GM21360 (cell line): ENCODE data around the gene NOXA1.
"Not testable (repeated sequence)": the region's sequence is repeated elsewhere in the genome, so short reads cannot be mapped to it uniquely, and the experiment has no call there.

ENCODE experiments used
- ATAC-seq: cut with Tn5 transposase; IDR thresholded peaks from one replicate; pipeline ENCODE4 v1.9.1; 2021; ENCODE audit warnings: mild to moderate bottlenecking, moderate library complexity; ENCODE audit not compliant: unreplicated experiment

The NOXA1 gene

DNA sequence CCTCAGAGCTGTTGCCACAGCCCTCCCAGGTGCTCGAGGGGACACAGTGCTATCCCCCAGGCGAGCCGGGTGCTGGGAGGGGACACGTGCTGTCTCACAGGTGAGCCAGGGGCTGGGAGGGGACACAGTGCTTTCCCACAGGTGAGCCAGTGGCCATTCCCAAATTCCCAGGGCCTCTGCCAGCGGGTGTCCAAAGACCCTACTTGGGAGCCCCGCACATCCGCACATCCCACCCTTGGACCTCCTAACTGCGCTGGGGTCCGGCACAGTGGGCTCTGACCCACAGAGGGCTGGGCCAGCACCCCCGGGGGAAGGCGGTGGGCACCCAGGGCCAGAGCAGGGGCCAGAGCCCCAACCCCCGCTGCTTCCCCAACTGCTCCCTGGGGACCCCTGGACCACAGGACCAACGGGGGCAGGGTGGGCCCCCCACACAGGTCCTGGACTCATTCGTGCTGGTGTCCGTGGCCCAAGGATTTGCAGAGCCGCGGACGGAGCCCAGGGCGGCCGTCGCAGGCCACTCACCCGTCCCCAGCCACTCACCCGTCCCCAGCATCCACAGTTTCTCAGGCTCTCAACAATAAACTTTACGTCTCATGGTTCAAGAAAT, 18.1 kb upstream of the NOXA1 start:
- no peak for ATAC-seq

DNA sequence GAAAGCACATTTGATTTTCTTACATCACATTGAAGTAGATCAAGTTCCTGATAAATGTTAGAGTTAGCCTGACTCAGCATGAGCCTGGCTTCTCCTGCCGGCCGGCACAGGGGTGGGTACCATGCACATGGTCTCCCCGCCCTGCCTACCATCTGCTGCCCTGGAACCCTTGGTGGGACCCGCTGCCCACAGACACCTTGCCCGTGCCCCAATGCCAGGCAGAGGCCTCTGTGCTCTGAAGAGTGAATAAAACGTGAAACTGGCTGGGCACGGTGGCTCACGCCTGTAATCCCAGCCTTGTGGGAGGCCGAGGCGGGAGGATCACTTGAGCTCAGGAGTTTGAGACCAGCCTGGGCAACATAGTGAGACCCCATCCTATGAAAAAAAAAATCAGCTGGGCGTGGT, 17.5 kb upstream of the NOXA1 start:
- ATAC-seq: no peak

DNA sequence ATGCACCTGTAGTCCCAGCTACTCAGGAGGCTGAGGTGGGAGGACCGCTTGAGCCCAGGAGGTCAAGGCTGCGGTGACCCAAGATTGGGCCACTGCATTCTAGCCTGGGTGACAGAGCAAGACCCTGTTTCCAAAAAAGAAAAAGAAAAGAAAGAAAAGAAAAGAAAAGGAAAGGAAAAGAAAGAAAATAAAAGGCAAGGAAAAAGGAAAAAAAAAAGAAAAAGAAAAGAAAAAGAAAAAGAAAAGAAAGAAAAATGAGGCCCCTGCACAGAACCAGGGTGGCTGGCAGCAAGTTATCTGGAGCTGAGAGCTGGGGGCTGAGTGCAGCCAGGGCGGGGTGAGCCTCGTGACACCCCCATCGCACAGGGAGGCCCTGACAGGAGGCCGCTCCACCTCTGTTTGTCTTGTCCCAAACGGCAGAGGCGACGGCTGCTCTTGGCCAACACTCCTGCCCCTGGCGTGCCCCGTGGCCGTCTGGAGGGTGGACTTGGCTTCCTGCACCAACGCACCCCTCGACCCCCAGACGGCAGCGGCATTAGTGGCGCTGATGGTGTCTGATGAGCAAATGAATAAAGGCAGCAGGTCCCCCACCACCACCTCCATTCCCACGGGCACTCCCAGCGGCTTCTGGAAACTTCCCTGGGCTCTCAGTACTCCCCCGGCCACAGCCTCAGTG, 17.0 kb upstream of the NOXA1 start:
- no peak for ATAC-seq

DNA sequence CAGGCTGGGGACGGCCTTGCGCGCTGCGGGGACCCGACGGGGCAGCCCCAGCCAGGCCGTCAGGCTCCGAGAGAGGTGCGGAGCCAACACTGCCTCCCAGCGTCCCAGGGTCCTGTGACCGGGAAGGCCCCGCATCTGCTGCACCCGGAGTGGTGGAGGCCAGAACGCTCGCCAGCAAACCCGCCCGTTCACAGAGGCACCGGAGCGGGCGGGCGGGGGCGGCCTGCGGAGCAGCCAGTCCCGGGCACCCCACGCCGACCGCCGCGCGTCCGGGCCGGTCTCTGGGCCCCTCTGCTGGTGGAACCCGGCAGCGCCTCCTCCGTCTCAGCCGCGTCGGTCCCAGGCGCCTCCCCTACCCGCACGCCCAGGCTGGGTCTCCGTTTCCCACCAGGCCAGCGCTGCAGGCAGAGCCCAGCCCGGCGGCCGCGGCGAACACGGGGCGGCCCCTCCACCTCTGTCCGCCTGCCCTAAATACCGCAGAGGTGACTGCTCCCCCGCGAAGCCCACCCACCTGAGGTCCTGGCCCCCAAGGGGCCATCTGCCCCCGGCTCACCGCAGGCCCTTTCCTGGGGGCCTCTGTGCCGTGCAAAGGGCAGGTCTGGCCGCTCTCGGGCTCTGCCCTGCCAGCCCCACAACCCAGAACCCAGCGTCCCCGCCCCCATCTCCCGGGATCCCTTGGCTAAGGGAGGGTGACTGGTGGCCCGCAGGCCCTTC, 16.2 kb upstream of the NOXA1 start:
- ATAC-seq: no peak

DNA sequence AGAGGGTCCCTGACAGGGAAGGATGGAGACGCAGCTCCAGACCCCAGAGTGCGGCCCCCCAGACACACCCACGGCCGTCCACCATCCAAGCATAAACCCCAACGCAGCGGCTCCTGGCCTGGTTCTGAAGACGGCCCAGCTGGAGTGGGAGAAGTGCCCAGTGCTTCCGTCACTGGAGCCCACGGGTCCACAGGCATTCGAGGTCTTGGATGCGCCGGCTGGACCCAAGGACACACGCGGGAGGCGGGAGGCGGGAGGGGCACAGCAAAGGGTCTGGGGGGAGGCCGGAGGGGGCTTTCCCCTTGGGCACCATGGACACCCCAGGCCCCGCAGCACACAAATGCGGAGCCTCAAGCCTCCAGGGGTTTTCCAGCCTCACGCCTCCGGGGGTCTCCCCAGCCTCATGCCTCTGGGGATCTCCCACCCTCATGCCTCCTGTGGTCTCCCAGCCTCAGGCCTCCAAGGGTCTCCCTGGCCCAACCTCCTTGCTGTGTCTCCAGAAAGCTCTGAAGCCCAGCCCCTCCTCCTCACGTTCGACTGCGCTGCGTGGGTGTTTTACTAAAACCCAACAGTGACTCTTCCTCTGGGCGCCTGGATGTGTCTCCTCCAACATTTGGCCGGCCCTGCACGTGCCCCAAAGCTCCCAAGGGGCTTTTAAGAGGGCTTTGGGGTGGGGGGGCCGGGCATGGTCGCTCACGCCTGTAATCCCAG, 15.4 kb upstream of the NOXA1 start:
- ATAC-seq: no peak

DNA sequence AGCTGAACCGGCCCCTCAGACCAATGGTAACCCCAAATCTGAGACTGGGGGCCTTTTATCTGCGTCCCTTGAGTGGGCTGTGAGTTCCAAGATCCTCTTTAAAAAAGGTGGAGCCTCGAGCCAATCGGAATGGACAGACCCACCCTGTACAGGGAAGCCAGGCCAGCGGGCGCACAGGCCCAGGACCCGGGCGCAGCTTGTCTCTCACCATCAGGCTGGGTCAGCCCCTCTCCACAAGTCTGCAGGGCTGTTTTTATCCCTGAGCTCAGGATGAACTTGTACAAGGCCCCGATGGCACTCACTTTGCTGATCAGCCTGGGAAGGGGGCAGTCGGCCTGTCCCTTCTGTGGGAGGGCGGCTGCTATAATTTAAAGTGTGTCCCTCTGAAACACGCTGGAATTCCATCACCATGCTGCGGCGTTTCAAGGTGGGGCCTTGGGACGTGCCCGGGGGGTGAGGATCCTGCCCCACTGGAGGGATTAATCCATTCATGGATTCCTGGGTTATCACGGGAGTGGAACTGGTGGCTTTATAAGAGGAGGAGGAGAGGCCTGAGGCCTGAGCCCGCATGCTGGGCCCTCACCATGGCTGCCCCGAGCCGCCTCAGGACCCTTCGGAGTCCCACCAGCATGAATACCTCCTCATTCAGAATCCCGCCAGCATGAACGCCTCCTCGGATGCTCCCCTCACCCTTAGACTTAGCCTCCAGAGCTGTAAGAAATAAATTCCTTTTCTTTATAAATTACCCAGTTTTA, 14.4 kb upstream of the NOXA1 start:
- no peak for ATAC-seq

DNA sequence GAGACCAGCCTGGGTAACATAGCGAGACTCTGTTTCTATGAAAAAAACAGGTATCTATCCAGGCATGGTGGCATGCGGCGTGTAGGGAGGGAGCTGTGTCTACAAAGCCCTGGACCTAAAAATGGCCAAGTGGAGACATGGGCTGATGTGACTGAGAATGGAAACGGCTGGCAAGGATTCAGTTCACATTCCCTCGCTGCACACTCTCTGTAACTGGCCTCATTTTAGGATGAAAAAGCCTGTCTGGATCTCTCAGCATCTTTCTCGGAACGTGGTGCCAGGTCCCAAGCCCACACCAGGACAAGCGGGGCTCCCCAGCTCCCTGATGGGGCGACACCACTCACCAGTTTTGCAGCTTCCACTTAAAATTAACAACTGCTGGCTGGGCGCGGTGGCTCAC, 13.7 kb upstream of the NOXA1 start:
- ATAC-seq: no peak

DNA sequence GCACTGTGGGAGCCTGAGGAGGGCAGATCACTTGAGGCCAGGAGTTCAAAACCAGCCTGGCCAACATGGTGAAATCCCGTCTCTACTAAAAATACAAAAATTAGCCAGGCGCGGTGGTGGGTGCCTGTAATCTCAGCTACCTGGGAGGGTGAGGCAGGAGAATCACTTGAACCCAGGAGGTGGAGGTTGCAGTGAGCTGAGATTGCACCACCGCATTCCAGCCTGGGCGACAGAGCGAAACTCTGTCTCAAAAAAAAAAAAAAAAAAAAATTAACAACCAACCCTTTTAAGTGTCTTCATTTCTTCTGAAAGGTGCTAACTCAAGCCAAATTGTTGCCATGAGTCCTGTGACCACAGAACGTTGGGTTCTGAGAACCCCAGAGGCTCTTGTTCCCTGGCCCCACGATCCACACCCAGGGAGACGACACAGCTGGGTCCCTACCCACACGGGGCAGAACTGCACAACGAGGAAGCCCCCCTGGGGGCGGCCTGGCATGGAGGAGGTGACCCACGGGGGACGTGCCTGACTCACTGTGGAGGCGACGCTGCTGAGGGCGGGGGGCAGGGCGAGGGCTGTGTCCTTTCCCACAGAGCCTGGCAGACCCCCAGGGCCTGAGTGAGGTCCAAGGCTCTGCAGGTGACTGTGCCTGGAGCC, 12.8 kb upstream of the NOXA1 start:
- not testable (repeated sequence) for ATAC-seq

DNA sequence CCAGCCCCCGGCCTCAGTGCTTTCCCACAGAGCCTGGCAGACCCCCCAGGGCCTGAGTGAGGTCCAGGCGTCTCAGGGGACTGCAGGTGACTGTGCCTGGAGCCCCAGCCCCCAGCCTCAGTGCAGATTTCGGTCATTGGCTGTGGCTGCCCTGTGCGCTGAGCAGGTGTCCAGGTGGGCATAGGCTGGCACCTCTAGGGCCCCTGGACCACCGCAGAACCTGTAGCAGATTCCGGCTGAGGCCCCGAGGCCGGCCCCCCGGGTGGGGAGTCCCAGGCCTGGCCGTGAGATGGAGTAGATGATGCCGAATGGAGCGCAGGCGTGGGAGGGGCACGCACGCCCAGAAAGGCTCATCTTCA, 12.3 kb upstream of the NOXA1 start:
- no peak for ATAC-seq

DNA sequence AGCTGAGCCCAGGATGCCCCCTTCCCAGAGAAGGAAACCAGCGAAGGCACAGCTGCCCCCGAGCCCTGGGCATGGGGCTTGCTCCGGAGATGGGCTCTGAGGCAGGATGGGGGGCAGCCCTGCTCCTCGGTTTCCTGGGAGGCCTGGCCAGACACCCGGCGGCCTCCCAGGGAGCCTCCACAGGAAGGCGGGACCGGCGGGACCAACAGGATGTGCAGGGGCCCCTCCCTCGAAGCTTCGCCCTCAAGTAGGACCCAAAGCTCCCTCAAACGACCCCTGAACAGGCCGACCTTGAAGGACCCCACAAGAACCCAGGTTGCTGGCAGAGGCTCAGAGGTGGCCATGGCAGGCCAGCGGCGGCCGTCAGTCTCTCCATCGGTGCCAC, 11.9 kb upstream of the NOXA1 start:
- ATAC-seq: no peak

DNA sequence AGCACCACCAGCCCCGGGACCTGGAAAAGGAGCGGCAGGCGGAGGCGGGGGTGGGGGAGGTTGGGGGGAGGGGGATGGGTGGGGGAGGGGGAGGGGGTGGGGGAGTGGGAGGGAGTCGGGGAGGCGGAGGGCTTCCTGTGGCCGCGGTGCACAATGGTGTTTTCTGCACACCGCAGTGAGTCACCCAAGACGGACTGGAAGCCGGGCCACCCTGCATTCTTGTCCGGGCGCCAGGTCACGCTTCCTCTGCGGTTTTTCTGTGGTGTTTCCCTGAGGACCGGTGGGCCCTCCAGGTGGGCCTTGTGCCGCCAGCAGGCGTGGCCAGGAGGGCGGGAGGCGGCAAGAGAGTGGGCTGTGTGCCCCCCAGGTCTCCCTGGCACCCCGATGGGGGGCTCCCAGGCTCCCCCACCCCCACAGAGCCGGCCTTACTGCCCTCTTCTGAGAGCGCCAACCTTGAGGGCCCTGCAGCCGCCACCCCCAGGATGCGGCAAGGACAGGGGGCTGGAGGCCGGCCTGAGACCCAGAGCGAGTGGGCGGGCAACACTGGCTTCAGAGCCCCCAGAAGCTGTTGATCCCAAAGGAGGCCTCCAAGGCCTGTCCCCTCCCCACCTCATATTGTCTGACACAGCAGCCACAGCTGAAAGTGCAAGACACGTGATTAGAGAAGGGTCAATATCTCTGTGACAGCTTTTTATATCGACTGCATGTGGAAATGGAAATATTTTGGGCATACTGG, 11.4 kb upstream of the NOXA1 start:
- no peak for ATAC-seq

DNA sequence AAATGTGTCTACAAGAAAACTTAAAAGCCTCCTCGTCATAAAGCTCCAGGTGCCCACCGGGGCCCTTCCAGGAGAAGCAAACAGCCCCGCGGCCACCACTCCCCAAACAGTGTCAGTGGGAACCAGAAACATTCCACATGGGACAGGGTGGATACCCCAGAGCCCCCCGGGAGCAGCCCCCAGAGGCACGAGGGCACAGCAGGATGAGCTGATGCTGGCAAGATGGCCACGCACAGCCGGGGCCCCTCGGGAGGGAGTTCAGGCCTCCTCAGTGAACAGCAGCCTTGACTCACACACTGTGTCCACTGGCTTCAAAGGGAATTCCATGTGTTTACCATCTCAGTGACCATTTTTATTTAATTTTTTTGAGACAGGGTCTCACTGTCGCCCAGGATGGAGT, 10.8 kb upstream of the NOXA1 start:
- no peak for ATAC-seq

DNA sequence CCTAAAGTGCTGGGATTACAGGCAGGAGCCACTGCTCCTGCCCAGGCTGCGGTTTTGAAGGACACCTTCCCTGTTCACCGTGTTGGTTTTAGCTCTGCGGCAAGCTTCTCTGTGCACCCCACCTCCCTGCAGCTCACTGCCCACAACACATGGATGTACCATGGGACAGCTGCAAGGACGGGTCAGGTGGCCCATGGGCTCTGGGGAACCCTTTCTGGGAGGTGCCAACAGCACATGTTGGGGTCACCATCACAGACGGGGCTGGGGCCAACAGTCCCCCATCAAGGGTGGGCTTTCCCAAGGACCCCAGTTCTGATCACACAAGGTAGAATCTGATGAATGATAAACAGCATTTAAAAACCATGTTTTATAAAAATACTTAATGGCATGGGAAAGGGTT, 7.7 kb upstream of the NOXA1 start:
- no peak for ATAC-seq

DNA sequence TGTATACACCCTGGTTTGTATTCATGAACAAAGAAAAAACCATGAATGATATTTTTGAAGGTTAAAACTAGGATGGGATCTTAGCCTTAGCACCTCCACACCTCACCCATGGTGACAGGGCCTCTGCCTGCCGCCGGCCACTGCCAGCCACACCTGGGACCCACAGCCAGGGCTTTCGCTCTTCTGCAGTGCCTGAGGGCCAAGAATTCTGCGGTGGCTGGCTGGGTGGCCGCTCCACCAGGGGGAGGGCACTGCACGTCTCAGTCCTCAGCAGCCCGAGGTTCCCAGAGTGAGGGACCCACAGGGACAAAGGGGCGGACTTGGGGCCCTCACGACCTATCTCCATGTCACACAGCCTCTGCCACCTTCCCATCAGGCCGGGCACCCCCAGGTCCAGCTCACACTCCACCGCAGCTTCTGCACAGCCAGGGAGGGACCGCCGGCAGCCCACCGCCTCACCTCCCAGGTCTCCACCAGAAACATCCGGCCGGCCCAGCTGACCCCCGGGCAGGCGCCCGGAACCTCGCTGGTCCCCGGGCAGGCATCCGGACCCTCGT, 7.1 kb upstream of the NOXA1 start:
- ATAC-seq: no peak

DNA sequence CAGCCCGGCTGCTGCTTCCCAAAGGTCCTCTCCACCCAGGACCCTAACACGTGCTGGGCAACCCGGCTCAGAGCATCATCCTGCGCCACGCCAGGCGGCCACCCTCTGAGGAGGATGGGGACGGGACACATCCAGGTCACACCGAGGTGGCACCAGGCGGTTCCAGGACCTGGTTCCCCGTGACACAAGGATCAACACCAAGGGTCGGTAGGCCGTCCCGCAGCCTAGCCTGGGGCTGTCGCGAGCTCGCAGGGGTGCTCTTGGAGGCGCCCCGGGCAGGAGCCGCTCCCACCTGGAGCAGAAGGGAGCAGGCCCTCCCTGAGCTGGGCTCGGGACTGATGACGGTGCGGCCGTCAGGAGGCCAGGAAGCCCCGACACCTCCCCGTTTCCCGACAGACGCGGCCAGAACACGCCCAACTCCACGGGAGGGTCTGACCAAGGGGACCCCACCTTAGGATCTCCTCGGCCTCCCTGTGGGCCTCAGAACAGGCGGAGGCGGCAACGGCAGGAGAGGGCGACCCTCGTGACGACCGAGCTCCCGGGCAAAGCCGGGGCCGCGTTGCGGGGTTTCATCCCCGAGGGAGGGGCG, 6.5 kb upstream of the NOXA1 start:
- no peak for ATAC-seq

DNA sequence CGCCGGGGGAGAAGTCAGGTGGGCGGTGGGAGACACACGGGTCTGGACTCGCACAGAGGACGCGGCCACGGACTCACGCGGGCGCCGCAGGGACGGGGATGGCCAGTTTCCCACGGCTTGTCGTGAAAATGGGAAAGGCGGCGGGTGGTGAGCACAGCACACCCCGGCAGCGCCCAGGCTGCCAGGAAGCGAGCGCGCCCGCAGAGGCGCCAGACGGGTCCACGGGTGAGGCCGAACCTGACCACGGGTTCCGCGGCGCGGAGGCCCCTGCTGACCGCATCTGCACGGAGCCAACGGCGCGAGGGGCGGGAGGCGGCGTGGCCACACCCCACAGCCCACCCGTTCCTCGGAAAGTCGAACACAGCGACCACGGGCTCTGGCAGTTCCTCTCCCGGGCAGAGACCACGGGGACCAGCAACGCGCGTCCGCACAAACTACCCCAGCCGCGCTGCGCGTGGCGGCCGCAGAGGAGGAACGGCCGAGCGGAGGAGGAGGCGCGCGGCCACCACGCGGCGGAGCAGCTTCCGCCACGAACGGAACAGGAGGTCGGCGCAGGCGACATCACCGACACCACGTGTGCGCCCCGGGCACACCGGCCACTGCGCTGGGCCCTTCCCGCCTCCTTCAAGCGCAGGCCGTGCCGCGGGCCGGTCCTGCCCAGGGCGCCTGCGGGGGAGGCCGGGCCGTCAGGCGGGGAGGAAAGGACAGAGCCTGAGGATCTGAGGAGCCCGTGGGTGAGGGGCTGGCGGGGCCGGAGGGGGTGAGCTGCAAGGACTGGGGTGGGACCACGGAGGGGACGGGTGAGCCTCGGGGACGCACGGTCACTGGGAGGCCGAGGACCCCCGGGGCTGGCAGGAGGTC, 5.8 kb upstream of the NOXA1 start:
- no peak for ATAC-seq

DNA sequence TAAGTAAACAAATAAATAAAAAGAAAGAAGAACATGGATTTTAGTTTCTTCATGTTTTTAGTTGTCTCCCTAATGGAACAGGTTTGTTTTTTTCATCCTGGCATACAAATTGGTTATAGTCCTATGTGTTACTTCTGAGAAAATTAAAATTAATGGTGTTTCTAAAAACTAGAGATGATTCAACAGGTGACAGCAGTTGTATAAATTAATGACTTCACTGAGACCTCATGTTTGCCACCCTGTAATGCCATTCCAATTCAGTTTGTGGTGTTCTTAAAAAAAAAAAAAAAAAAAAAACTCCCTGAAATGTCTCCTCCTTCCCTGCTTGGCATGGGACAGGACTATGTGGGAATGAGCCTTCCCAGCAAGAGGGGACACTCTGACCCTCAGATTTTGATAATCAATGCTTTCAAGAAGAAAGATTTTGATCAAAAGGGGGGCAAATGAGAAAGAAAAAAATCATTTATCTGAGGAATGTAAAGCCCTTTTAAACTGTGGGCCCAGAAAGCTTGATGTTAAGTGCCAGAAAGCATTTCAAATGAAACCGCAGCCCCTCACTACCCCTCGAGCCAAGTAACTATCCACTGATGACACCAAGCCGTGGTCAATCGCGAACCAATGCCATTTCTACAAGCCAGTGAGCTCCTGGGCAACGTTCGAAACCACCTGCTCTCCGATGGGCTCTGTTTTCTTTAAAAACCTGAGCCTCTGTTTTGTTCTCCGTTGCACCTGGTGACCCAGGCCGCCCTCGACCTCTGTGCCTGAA, 1.2 kb upstream of the NOXA1 start:
- no peak for ATAC-seq
